Progenitor cell of endocrine pancreas (in vitro differentiated cells): Measurements from ENCODE around the gene MGAT5. TPM values are rescaled to one million over a fixed set of nuclear protein-coding genes. Genes with fewer than 3 reads are reported as not detected.

Experiments
- DNase-seq: peaks from one replicate; pipeline ENCODE4 v3.0.0; 2021; ENCODE audit warnings: low spot score; ENCODE audit not compliant: unreplicated experiment
- H3K27ac Mint-ChIP-seq: 2 replicates; pipeline ENCODE4 v1.8.0; 2021; ENCODE audit warnings: mild to moderate bottlenecking, moderate library complexity, mixed read lengths
- H3K27me3 Mint-ChIP-seq: 2 replicates; pipeline ENCODE4 v1.8.0; 2021; ENCODE audit warnings: mixed read lengths
- H3K36me3 Mint-ChIP-seq: 2 replicates; pipeline ENCODE4 v1.8.0; 2022; ENCODE audit warnings: mixed read lengths; ENCODE audit not compliant: insufficient read depth
- H3K4me1 Mint-ChIP-seq: 2 replicates; pipeline ENCODE4 v1.8.0; 2021; ENCODE audit warnings: low read depth, mixed read lengths
- H3K4me3 Mint-ChIP-seq: 2 replicates; pipeline ENCODE4 v1.8.0; 2021; ENCODE audit warnings: low read depth, mild to moderate bottlenecking, moderate library complexity, mixed read lengths
- H3K9me3 Mint-ChIP-seq: 2 replicates; pipeline ENCODE4 v1.8.0; 2021; ENCODE audit warnings: low read depth, mixed read lengths
- total RNA-seq: library from RNA; stranded (reverse); gene quantifications from 2 replicates; pipeline ENCODE4 v1.2.1, GENCODE V29; 2021
- TF ChIP-seq, protein P1 (sequence below): fragments of 200-600 bp; sonication (generic); IDR thresholded peaks from one replicate; pipeline ENCODE4 v1.5.0; 2021; ENCODE audit warnings: antibody characterized with exemption, mild to moderate bottlenecking; ENCODE audit not compliant: unreplicated experiment

The MGAT5 gene
- total RNA-seq, 1 donor from 2014 or later = 110 TPM

GRCh38 chr2:134347756-134348155 lies 93.9 kb downstream of the MGAT5 start:
- Mint-ChIP-seq H3K27ac (no peak overlapping the region), H3K4me3 (no peak overlapping the region), H3K4me1 (no peaks in the 10 kb centered on the region), H3K9me3 (no peaks in the 10 kb centered on the region), H3K36me3 (peaks cover 31% of the 10 kb centered on the region), H3K27me3 (no peaks in the 10 kb centered on the region)
- TF ChIP-seq, protein P1, sequence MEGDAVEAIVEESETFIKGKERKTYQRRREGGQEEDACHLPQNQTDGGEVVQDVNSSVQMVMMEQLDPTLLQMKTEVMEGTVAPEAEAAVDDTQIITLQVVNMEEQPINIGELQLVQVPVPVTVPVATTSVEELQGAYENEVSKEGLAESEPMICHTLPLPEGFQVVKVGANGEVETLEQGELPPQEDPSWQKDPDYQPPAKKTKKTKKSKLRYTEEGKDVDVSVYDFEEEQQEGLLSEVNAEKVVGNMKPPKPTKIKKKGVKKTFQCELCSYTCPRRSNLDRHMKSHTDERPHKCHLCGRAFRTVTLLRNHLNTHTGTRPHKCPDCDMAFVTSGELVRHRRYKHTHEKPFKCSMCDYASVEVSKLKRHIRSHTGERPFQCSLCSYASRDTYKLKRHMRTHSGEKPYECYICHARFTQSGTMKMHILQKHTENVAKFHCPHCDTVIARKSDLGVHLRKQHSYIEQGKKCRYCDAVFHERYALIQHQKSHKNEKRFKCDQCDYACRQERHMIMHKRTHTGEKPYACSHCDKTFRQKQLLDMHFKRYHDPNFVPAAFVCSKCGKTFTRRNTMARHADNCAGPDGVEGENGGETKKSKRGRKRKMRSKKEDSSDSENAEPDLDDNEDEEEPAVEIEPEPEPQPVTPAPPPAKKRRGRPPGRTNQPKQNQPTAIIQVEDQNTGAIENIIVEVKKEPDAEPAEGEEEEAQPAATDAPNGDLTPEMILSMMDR = no peak
- DNase-seq = no peak

DNA sequence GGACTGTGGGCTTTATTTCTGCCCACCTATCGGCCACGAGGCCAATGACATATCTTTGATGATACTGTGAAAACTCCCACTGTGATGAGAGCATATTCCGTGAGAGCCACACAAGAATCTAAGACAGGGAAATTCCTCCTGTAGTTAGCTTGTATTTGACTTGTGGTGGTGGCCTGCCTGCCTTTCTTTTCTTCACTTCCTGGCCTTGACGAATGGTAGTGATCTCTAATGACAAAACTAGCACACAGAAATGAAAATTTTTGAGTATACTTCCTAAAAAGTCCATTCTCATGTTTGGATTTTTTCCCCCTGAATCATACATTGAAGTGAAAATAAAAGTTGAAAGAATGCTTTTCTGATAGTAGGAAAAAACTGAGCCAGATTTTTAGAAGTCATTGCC lies 94.4 kb downstream of the MGAT5 start:
- TF ChIP-seq, protein P1 = no peak
- no peaks in the 10 kb centered on the region for H3K9me3 Mint-ChIP-seq
- peaks cover 27% of the 10 kb centered on the region for H3K36me3 Mint-ChIP-seq
- DNase-seq = no peak
- no peaks in the 10 kb centered on the region for H3K4me1 Mint-ChIP-seq
- no peak overlapping the region for H3K4me3 Mint-ChIP-seq
- no peak overlapping the region for H3K27ac Mint-ChIP-seq
- H3K27me3 Mint-ChIP-seq = no peaks in the 10 kb centered on the region

- Mint-ChIP-seq H3K36me3 (peaks cover 26% of the 10 kb centered on the region), H3K4me3 (no peak overlapping the region), H3K4me1 (no peaks in the 10 kb centered on the region), H3K9me3 (no peaks in the 10 kb centered on the region), H3K27ac (no peak overlapping the region), H3K27me3 (no peaks in the 10 kb centered on the region)
- DNase-seq = no peak
- TF ChIP-seq, protein P1 = no peak
Observed at GRCh38 chr2:134348760-134349159, 94.9 kb downstream of the MGAT5 start.

DNA sequence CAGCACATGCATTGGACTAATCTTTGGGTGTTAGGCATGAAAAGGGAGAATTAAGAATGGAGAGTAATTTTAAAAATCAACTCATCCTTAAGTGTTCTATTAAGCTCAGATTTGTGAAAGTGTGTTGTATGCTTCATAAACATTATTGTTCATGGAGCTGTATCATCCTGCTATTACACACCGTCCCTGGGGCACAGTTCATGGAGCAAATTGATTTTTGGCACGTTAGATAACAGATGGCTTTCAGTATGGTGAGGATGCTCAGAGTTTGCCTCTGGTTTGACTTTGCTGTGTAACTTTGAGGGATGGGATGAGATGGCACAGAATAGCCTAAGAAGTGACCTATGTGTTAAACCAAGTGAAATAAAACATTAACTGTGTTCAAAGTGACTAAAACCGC lies 97.1 kb downstream of the MGAT5 start:
- no peak overlapping the region for H3K4me3 Mint-ChIP-seq
- H3K27me3 Mint-ChIP-seq = no peaks in the 10 kb centered on the region
- no peak overlapping the region for H3K27ac Mint-ChIP-seq
- DNase-seq = no peak
- TF ChIP-seq, protein P1 = no peak
- peaks cover 14% of the 10 kb centered on the region for H3K36me3 Mint-ChIP-seq
- no peaks in the 10 kb centered on the region for H3K9me3 Mint-ChIP-seq
- no peaks in the 10 kb centered on the region for H3K4me1 Mint-ChIP-seq

DNA sequence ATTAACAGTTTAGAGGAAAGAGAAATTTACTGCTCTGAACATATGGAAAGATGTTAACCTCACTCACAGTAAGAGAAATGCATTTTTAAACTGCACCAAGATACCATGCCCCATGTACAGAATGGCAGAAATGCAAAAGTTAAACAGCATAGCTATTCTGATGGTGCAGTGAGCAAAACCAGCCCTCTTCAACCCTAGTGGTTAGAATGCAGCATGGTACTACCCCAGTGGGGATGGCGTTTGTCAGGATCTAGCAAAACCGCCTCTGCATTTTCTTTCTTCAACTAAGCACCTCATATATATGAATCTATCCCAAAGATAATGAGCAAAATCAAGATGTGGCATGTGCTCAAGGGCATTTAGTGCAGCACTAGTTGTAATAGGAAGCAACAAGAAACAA lies 98.0 kb downstream of the MGAT5 start:
- H3K9me3 Mint-ChIP-seq = no peaks in the 10 kb centered on the region
- DNase-seq = no peak
- peak overlapping the region; percentile 30 for H3K27ac Mint-ChIP-seq

More for the DNA sequence above, 98.0 kb downstream of the MGAT5 start:
- peaks cover 14% of the 10 kb centered on the region for H3K36me3 Mint-ChIP-seq
- no peaks in the 10 kb centered on the region for H3K27me3 Mint-ChIP-seq
- TF ChIP-seq, protein P1 = peak; percentile 17
- H3K4me1 Mint-ChIP-seq = no peaks in the 10 kb centered on the region
- no peak overlapping the region for H3K4me3 Mint-ChIP-seq
